Neuronal stem cell (in vitro differentiated cells): ENCODE measurements around the gene COL5A1.

Experiments used
- DNase-seq: peaks from one replicate; pipeline ENCODE4 v3.0.0-alpha.2; 2013; ENCODE audit warnings: low spot score
- H2AFZ ChIP-seq: one replicate; pipeline ENCODE4 v1.6.1; 2013; ENCODE audit warnings: mild to moderate bottlenecking, low read length, inconsistent platforms
- H2AK5ac ChIP-seq: 2 replicates; pipeline ENCODE4 v1.6.1; 2013; ENCODE audit warnings: low read depth, mild to moderate bottlenecking, inconsistent platforms, low read length, moderate library complexity, mixed read lengths
- H2BK120ac ChIP-seq: 2 replicates; pipeline ENCODE4 v1.6.1; 2013; ENCODE audit warnings: low read depth, mild to moderate bottlenecking, inconsistent platforms, low read length, moderate library complexity, mixed read lengths
- H2BK12ac ChIP-seq: one replicate; pipeline ENCODE4 v1.6.1; 2013; ENCODE audit warnings: low read length, inconsistent platforms
- H2BK15ac ChIP-seq: 2 replicates; pipeline ENCODE4 v1.6.1; 2013; ENCODE audit warnings: mild to moderate bottlenecking, low read length, inconsistent platforms, mixed read lengths
- H2BK5ac ChIP-seq: one replicate; pipeline ENCODE4 v1.6.1; 2013; ENCODE audit warnings: inconsistent platforms, mild to moderate bottlenecking, low read length, moderate library complexity
- H3K14ac ChIP-seq: one replicate; pipeline ENCODE4 v1.6.1; 2013; ENCODE audit warnings: low read length, inconsistent platforms
- H3K18ac ChIP-seq: 2 replicates; pipeline ENCODE4 v1.6.1; 2013; ENCODE audit warnings: low read length, inconsistent platforms
- H3K23ac ChIP-seq: 2 replicates; pipeline ENCODE4 v1.6.1; 2013; ENCODE audit warnings: low read depth, mild to moderate bottlenecking, mixed read lengths, low read length, inconsistent platforms; ENCODE audit not compliant: poor library complexity
- H3K27ac ChIP-seq: replicated peaks from 3 replicates; pipeline ENCODE4 v1.5.1; 2013; ENCODE audit warnings: low read length, inconsistent platforms
- H3K27me3 ChIP-seq, 3 experiments: 2 replicates each; pipeline ENCODE4 v1.6.1; 2013; ENCODE audit warnings: low read length in 3 of 3, mild to moderate bottlenecking in 2 of 3, inconsistent platforms in 1 of 3, low read depth in 1 of 3, mixed read lengths in 1 of 3, moderate library complexity in 1 of 3; ENCODE audit not compliant: control insufficient read depth in 3 of 3, insufficient read depth in 3 of 3
- H3K36me3 ChIP-seq, 2 donors: replicated peaks in 1 of 2; 2 replicates each; pipeline ENCODE4 v1.6.1; 2013; ENCODE audit warnings: low read length in 2 of 2; ENCODE audit not compliant: control insufficient read depth in 2 of 2, insufficient read depth in 2 of 2
- H3K4ac ChIP-seq: 2 replicates; pipeline ENCODE4 v1.6.1; 2013; ENCODE audit warnings: inconsistent platforms, mild to moderate bottlenecking, low read length, moderate library complexity
- H3K4me1 ChIP-seq, 2 donors: 1 replicate in 1 of 2; 2 replicates in 1 of 2; pipeline ENCODE4 v1.6.1; 2013; ENCODE audit warnings: low read length in 2 of 2, low read depth in 1 of 2; ENCODE audit not compliant: control insufficient read depth in 2 of 2, insufficient read depth in 1 of 2
- H3K4me2 ChIP-seq: one replicate; pipeline ENCODE4 v1.6.1; 2013; ENCODE audit warnings: mild to moderate bottlenecking, low read length, inconsistent platforms; ENCODE audit not compliant: insufficient read depth, poor library complexity, severe bottlenecking
- H3K4me3 ChIP-seq, 2 donors: 2 replicates each; pipeline ENCODE4 v1.5.1; 2013; ENCODE audit warnings: low read length in 2 of 2, mild to moderate bottlenecking in 2 of 2, inconsistent platforms in 1 of 2, moderate library complexity in 1 of 2
- H3K79me1 ChIP-seq: one replicate; pipeline ENCODE4 v1.6.1; 2013; ENCODE audit warnings: low read depth, mild to moderate bottlenecking, inconsistent platforms, low read length, moderate library complexity
- H3K9ac ChIP-seq: one replicate; pipeline ENCODE4 v1.6.1; 2013; ENCODE audit warnings: mild to moderate bottlenecking, low read depth, low read length, inconsistent platforms; ENCODE audit not compliant: poor library complexity
- H3K9me3 ChIP-seq, 2 donors: replicated peaks in 1 of 2; 2 replicates each; pipeline versions ENCODE3 to v1.6.1; 2013; ENCODE audit warnings: low read length in 2 of 2, mild to moderate bottlenecking in 2 of 2, inconsistent platforms in 1 of 2, low read depth in 1 of 2, mixed read lengths in 1 of 2, moderate library complexity in 1 of 2; ENCODE audit not compliant: control insufficient read depth in 2 of 2, insufficient read depth in 1 of 2
- H4K8ac ChIP-seq: one replicate; pipeline ENCODE4 v1.6.1; 2013; ENCODE audit warnings: low read depth, mild to moderate bottlenecking, inconsistent platforms, low read length, moderate library complexity
- H4K91ac ChIP-seq: one replicate; pipeline ENCODE4 v1.6.1; 2013; ENCODE audit warnings: low read length, low read depth, mild to moderate bottlenecking, inconsistent platforms; ENCODE audit not compliant: poor library complexity
- WGBS, 2 donors: extraction: QIAGEN DNeasy Blood & Tissue Kit; methylation state at CpG; one replicate each; pipeline ENCODE4 v1.1.7; 2013; ENCODE audit warnings: missing lambda C conversion rate in 2 of 2, mixed read lengths in 1 of 2; ENCODE audit not compliant: insufficient read length in 2 of 2, insufficient replicate concordance in 1 of 2; ENCODE audit errors: extremely low coverage in 2 of 2; 5-methylcytosine and 5-hydroxymethylcytosine counted together

Gene COL5A1

DNA sequence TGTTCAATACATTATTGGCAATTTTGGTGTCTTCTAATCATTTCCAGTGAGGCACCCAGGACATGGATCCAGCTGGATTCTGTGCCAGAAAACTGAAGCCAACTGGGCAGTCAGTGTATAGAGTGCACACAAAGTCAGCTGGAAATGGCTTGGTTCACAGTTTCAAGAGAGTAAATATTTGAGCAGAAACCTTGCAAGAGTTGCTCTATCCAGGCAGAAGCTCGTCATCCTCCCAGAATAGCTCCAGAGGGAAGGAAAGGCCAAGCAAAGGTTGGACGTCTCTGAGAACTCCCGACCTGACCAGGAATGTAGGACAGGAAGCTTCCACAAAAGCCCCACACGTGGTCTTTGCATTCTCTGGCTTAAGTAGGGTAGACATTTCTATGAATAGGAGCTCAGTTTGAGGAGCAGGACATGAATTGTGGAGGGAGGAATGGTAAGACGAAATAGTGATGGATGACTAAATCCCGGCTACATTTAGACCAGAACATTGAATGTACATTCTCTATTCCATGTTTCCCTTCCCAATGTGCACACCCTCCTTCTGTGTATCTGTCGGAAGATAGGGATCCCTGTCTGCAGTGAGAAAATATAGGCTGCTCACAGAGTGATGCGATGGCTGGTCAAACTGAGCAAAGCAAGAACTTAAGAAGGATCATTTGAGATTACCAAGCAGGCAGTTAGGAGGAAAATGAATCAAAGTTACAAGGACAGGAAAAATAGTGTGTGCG lies 166.3 kb downstream of the COL5A1 start:
- H3K36me3 ChIP-seq = no peaks in the 10 kb centered on the region

DNA sequence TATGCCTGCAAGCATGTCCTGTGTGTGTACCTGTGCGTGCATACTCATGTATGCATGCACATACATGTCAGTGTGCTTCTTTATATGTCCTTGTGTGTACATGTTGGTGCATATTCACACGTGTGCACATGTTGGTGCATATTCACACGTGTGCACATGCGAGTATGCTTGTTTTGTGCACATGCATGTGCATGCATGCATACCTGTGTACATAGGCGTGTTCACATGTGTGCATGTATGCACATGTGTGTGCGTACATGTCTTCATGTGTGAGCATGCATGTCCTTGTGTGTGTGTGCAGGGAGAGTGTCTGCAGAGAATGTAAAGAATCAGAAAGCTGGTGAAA lies 166.8 kb downstream of the COL5A1 start:
- peak overlapping the region in 1 of 2 donors; percentile 31 for H3K4me3 ChIP-seq
- H3K23ac ChIP-seq = no peak overlapping the region
- no peak overlapping the region for H2AK5ac ChIP-seq
- WGBS, 2 donors = no CpG with 5 or more reads among the region's 6 CpGs
- H3K4ac ChIP-seq = no peak overlapping the region
- no peak overlapping the region for H2BK120ac ChIP-seq
- H2BK15ac ChIP-seq = no peak overlapping the region
- H3K27me3 ChIP-seq = peaks cover 0 to 3% (median 0%) of the 10 kb centered on the region in 3 experiments
- peak overlapping the region; percentile 18 for H2BK12ac ChIP-seq
- H3K36me3 ChIP-seq = no peaks in the 10 kb centered on the region
- no peaks in the 10 kb centered on the region for H3K9me3 ChIP-seq
- DNase-seq = no peak
- H2BK5ac ChIP-seq = no peak overlapping the region
- peak overlapping the region; percentile 50 for H3K9ac ChIP-seq
- H3K4me1 ChIP-seq = peaks cover 0 to 31% of the 10 kb centered on the region in 2 donors
- H3K27ac ChIP-seq = no peak overlapping the region
- H3K4me2 ChIP-seq = no peak overlapping the region
- no peaks in the 10 kb centered on the region for H3K79me1 ChIP-seq
- no peak overlapping the region for H4K91ac ChIP-seq
- H3K18ac ChIP-seq = no peak overlapping the region
- H4K8ac ChIP-seq = no peak overlapping the region
- no peak overlapping the region for H3K14ac ChIP-seq
- H2AFZ ChIP-seq = no peak overlapping the region

More for the DNA sequence above, 166.3 kb downstream of the COL5A1 start:
- H2AFZ ChIP-seq = no peak overlapping the region
- H3K4me1 ChIP-seq = peaks cover 0 to 31% of the 10 kb centered on the region in 2 donors
- H2BK5ac ChIP-seq = no peak overlapping the region
- no peak for DNase-seq
- no peak overlapping the region for H4K8ac ChIP-seq
- H4K91ac ChIP-seq = no peak overlapping the region
- H3K4me3 ChIP-seq = peak overlapping the region in 1 of 2 donors; percentile 31
- peaks cover 0 to 3% (median 0%) of the 10 kb centered on the region in 3 experiments for H3K27me3 ChIP-seq
- H3K23ac ChIP-seq = no peak overlapping the region
- H3K18ac ChIP-seq = no peak overlapping the region
- H3K27ac ChIP-seq = no peak overlapping the region
- H3K9me3 ChIP-seq = no peaks in the 10 kb centered on the region
- no peak overlapping the region for H2BK15ac ChIP-seq
- no peak overlapping the region for H2BK12ac ChIP-seq
- no peak overlapping the region for H3K9ac ChIP-seq
- no peak overlapping the region for H2AK5ac ChIP-seq
- H3K4me2 ChIP-seq = no peak overlapping the region
- no peak overlapping the region for H3K4ac ChIP-seq
- no CpG with 5 or more reads among the region's 9 CpGs for WGBS, 2 donors
- no peaks in the 10 kb centered on the region for H3K79me1 ChIP-seq
- H3K14ac ChIP-seq = no peak overlapping the region
- H2BK120ac ChIP-seq = no peak overlapping the region

DNA sequence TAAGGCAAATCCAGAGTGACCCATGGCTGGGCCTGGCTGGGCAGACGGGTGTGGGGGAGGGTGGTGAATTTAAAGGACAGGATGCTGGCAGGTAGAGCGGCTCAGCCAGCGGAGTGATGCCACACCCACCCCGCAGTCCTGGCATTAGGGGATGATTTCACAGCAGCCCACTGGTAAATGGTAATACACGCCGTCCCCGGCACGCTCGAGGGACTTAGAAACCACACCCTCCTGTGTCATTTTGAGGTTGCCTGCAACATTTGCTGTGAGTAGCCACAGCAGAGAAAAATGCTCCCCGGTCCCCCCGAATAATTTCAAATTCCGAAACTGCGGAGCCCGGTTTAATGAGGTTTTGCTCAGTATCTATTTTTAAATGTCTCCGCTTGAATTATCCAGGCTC lies 167.7 kb downstream of the COL5A1 start:
- no peak overlapping the region for H3K4ac ChIP-seq
- H3K79me1 ChIP-seq = no peaks in the 10 kb centered on the region
- no peak overlapping the region for H3K23ac ChIP-seq
- peak overlapping the region; percentile 18 for H2BK12ac ChIP-seq
- H3K4me2 ChIP-seq = no peak overlapping the region
- H4K8ac ChIP-seq = no peak overlapping the region
- WGBS, 2 donors = no CpG with 5 or more reads among the region's 15 CpGs
- no peak overlapping the region for H2BK5ac ChIP-seq
- H4K91ac ChIP-seq = no peak overlapping the region
- H3K27ac ChIP-seq = no peak overlapping the region
- no peak for DNase-seq
- peaks cover 0 to 3% (median 0%) of the 10 kb centered on the region in 3 experiments for H3K27me3 ChIP-seq
- no peaks in the 10 kb centered on the region for H3K9me3 ChIP-seq
- H3K4me1 ChIP-seq = peaks cover 0 to 31% of the 10 kb centered on the region in 2 donors
- no peak overlapping the region for H3K9ac ChIP-seq
- H2BK120ac ChIP-seq = no peak overlapping the region
- no peak overlapping the region for H2AFZ ChIP-seq
- peak overlapping the region; percentile 41 for H2BK15ac ChIP-seq
- H2AK5ac ChIP-seq = peak overlapping the region; percentile 42
- H3K4me3 ChIP-seq = no peak overlapping the region
- peak overlapping the region; percentile 26 for H3K14ac ChIP-seq
- H3K18ac ChIP-seq = no peak overlapping the region
- no peaks in the 10 kb centered on the region for H3K36me3 ChIP-seq

DNA sequence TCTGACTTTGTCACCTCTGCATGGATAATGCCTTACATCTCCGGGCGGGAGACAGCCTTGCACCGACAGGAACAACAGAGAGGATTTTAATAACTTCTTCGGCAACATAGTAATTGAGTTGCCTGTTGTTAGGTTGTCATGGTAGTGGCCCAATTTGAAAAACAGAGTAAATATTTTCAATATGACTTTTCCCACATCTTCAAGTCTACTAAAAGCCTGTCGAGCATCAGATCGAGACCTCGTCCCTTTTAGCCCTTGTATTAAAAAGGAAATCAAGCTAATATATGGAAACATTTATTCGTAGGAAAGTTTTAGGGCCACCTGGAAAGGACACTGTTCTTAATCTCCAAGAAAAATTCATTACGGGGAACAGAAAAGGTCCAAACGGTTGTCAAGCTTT lies 168.2 kb downstream of the COL5A1 start:
- no peak overlapping the region for H2BK12ac ChIP-seq
- no peaks in the 10 kb centered on the region for H3K36me3 ChIP-seq
- H3K4me3 ChIP-seq = no peak overlapping the region
- H3K9ac ChIP-seq = no peak overlapping the region
- H3K4me1 ChIP-seq = peaks cover 0 to 31% of the 10 kb centered on the region in 2 donors
- H2BK15ac ChIP-seq = no peak overlapping the region
- H3K79me1 ChIP-seq = no peaks in the 10 kb centered on the region
- H3K14ac ChIP-seq = no peak overlapping the region
- H3K27ac ChIP-seq = no peak overlapping the region
- no peak overlapping the region for H2AFZ ChIP-seq
- WGBS, 2 donors = no CpG with 5 or more reads among the region's 10 CpGs
- DNase-seq = no peak
- no peak overlapping the region for H3K4me2 ChIP-seq
- H2BK5ac ChIP-seq = no peak overlapping the region
- H3K4ac ChIP-seq = no peak overlapping the region
- peaks cover 0 to 3% (median 0%) of the 10 kb centered on the region in 3 experiments for H3K27me3 ChIP-seq
- H3K23ac ChIP-seq = no peak overlapping the region
- H3K9me3 ChIP-seq = no peaks in the 10 kb centered on the region
- no peak overlapping the region for H2AK5ac ChIP-seq
- H4K91ac ChIP-seq = no peak overlapping the region
- no peak overlapping the region for H4K8ac ChIP-seq
- no peak overlapping the region for H3K18ac ChIP-seq
- no peak overlapping the region for H2BK120ac ChIP-seq
